HepG2 (cell line): ENCODE data around the gene KRT77.

Source experiments
- CREB1 ChIP-seq, 2 experiments: fragments of 450-650 bp in 1 of 2; IDR thresholded peaks; 2 replicates each; pipeline ENCODE4 v1.6.1; 2016 to 2017; ENCODE audit warnings: control low read depth in 1 of 2, mild to moderate bottlenecking in 1 of 2, missing compliant biosample characterization in 1 of 2, missing genetic modification characterization in 1 of 2
- MXI1 ChIP-seq: IDR thresholded peaks from 3 replicates; pipeline ENCODE4 v1.6.1; 2012; ENCODE audit warnings: low read depth, low read length, inconsistent platforms, borderline replicate concordance
- RNF2 ChIP-seq: fragments of 450-650 bp; conservative IDR thresholded peaks from 2 replicates; pipeline ENCODE4 v1.6.1; 2016; ENCODE audit warnings: low read depth
- SUZ12 ChIP-seq: fragments of 150-350 bp; IDR thresholded peaks from 2 replicates; pipeline ENCODE4 v1.6.1; 2014; ENCODE audit warnings: low read depth, low read length
- ZNF317 ChIP-seq: sonication (generic); formaldehyde crosslinking; IDR thresholded peaks from 2 replicates; pipeline ENCODE4 v1.5.0; 2020; ENCODE audit warnings: mild to moderate bottlenecking, missing genetic modification reagents
- ZNF678 ChIP-seq: sonication (generic); formaldehyde crosslinking; IDR thresholded peaks from 2 replicates; pipeline ENCODE4 v1.4.0; 2020; ENCODE audit warnings: mild to moderate bottlenecking, missing genetic modification reagents
- TF ChIP-seq, protein P1 (sequence below): sonication (generic); formaldehyde crosslinking; IDR thresholded peaks from 2 replicates; pipeline ENCODE4 v1.4.0; 2020; ENCODE audit warnings: missing genetic modification reagents, mild to moderate bottlenecking, borderline replicate concordance
- TF ChIP-seq, protein P2 (sequence below): sonication (generic); formaldehyde crosslinking; IDR thresholded peaks from 2 replicates; pipeline ENCODE4 v1.4.0; 2020; ENCODE audit warnings: missing genetic modification reagents
- TF ChIP-seq, protein P3 (sequence below): sonication (generic); formaldehyde crosslinking; IDR thresholded peaks from 2 replicates; pipeline ENCODE4 v1.4.0; 2020; ENCODE audit warnings: mild to moderate bottlenecking, missing genetic modification reagents
- TF ChIP-seq, protein P4 (sequence below): IDR thresholded peaks from 2 replicates; pipeline ENCODE4 v1.6.1; 2012; ENCODE audit warnings: inconsistent platforms
- TF ChIP-seq, protein P5 (sequence below): sonication (generic); formaldehyde crosslinking; IDR thresholded peaks from 2 replicates; pipeline ENCODE4 v1.5.0; 2020; ENCODE audit warnings: mild to moderate bottlenecking, missing genetic modification reagents, moderate library complexity
- TF ChIP-seq, protein P6 (sequence below): sonication (generic); formaldehyde crosslinking; IDR thresholded peaks from 2 replicates; pipeline ENCODE4 v1.8.0; 2022; ENCODE audit warnings: mild to moderate bottlenecking, missing genetic modification reagents, borderline replicate concordance

DNA sequence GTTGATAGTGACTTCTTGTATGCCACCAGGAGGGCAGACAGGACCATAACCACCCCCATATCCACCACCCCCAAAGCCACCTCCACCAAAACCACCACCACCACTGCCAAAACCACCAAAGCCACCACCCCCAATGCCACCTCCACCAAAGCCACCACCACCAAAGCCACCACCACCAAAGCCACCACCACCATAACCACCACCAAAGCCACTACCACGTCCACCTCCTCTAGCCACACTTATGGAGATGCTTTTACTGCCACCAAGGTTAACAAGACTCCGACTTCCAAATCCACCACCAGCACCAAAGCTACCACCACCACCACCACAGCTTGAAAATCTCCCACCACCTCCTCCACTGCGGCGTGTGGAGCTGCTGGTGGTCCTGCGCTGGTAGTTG, 23.4 kb downstream of the KRT77 start:
- TF ChIP-seq, protein P1, sequence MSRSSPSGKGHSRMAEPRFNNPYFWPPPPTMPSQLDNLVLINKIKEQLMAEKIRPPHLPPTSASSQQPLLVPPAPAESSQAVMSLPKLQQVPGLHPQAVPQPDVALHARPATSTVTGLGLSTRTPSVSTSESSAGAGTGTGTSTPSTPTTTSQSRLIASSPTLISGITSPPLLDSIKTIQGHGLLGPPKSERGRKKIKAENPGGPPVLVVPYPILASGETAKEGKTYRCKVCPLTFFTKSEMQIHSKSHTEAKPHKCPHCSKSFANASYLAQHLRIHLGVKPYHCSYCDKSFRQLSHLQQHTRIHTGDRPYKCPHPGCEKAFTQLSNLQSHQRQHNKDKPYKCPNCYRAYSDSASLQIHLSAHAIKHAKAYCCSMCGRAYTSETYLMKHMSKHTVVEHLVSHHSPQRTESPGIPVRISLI (CRISPR knock-in tag): no peak
- TF ChIP-seq SUZ12: no peak
- TF ChIP-seq, protein P2, sequence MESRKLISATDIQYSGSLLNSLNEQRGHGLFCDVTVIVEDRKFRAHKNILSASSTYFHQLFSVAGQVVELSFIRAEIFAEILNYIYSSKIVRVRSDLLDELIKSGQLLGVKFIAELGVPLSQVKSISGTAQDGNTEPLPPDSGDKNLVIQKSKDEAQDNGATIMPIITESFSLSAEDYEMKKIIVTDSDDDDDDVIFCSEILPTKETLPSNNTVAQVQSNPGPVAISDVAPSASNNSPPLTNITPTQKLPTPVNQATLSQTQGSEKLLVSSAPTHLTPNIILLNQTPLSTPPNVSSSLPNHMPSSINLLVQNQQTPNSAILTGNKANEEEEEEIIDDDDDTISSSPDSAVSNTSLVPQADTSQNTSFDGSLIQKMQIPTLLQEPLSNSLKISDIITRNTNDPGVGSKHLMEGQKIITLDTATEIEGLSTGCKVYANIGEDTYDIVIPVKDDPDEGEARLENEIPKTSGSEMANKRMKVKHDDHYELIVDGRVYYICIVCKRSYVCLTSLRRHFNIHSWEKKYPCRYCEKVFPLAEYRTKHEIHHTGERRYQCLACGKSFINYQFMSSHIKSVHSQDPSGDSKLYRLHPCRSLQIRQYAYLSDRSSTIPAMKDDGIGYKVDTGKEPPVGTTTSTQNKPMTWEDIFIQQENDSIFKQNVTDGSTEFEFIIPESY (CRISPR knock-in tag): no peak
- TF ChIP-seq RNF2: no peak
- TF ChIP-seq, protein P3, sequence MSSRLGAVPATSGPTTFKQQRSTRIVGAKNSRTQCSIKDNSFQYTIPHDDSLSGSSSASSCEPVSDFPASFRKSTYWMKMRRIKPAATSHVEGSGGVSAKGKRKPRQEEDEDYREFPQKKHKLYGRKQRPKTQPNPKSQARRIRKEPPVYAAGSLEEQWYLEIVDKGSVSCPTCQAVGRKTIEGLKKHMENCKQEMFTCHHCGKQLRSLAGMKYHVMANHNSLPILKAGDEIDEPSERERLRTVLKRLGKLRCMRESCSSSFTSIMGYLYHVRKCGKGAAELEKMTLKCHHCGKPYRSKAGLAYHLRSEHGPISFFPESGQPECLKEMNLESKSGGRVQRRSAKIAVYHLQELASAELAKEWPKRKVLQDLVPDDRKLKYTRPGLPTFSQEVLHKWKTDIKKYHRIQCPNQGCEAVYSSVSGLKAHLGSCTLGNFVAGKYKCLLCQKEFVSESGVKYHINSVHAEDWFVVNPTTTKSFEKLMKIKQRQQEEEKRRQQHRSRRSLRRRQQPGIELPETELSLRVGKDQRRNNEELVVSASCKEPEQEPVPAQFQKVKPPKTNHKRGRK: no peak
- TF ChIP-seq MXI1: no peak
- TF ChIP-seq, protein P4, sequence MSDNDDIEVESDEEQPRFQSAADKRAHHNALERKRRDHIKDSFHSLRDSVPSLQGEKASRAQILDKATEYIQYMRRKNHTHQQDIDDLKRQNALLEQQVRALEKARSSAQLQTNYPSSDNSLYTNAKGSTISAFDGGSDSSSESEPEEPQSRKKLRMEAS: no peak
- no peak for TF ChIP-seq CREB1 (IDR thresholded peaks at IDR 0.05)
- no peak for TF ChIP-seq CREB1 (CRISPR knock-in tag; IDR thresholded peaks at IDR 0.05)
- TF ChIP-seq, protein P5, sequence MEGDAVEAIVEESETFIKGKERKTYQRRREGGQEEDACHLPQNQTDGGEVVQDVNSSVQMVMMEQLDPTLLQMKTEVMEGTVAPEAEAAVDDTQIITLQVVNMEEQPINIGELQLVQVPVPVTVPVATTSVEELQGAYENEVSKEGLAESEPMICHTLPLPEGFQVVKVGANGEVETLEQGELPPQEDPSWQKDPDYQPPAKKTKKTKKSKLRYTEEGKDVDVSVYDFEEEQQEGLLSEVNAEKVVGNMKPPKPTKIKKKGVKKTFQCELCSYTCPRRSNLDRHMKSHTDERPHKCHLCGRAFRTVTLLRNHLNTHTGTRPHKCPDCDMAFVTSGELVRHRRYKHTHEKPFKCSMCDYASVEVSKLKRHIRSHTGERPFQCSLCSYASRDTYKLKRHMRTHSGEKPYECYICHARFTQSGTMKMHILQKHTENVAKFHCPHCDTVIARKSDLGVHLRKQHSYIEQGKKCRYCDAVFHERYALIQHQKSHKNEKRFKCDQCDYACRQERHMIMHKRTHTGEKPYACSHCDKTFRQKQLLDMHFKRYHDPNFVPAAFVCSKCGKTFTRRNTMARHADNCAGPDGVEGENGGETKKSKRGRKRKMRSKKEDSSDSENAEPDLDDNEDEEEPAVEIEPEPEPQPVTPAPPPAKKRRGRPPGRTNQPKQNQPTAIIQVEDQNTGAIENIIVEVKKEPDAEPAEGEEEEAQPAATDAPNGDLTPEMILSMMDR (CRISPR knock-in tag): no peak
- TF ChIP-seq, protein P6, sequence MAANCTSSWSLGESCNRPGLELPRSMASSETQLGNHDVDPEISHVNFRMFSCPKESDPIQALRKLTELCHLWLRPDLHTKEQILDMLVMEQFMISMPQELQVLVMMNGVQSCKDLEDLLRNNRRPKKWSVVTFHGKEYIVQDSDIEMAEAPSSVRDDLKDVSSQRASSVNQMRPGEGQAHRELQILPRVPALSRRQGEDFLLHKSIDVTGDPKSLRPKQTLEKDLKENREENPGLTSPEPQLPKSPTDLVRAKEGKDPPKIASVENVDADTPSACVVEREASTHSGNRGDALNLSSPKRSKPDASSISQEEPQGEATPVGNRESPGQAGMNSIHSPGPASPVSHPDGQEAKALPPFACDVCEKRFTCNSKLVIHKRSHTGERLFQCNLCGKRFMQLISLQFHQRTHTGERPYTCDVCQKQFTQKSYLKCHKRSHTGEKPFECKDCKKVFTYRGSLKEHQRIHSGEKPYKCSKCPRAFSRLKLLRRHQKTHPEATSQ: no peak
- TF ChIP-seq ZNF317 (CRISPR knock-in tag): no peak
- no peak for TF ChIP-seq ZNF678
